PFSK-1 (cell line): ENCODE results near the gene DIO1.

Experiments used
- FOXP2 ChIP-seq: optimal IDR thresholded peaks from 2 replicates; pipeline ENCODE3; 2011; ENCODE audit warnings: borderline replicate concordance, control low read depth, inconsistent platforms; ENCODE audit not compliant: insufficient read depth; ENCODE audit errors: extremely low read length, extremely low read depth
- POLR2AphosphoS5 ChIP-seq: IDR thresholded peaks from 2 replicates; pipeline ENCODE4 v1.6.1; 2012; ENCODE audit warnings: low read depth, mild to moderate bottlenecking, control low read depth, low read length, moderate library complexity
- REST ChIP-seq, 2 experiments: IDR thresholded peaks; 2 replicates each; pipeline versions ENCODE4 v1.6.1 to v1.8.0; 2011 to 2012; ENCODE audit warnings: low read depth in 2 of 2, low read length in 2 of 2, control low read depth in 1 of 2, inconsistent platforms in 1 of 2, mild to moderate bottlenecking in 1 of 2, moderate library complexity in 1 of 2; ENCODE audit not compliant: insufficient read depth in 1 of 2
- SIN3A ChIP-seq: IDR thresholded peaks from 2 replicates; pipeline ENCODE4 v1.6.1; 2012; ENCODE audit warnings: mild to moderate bottlenecking, low read length, moderate library complexity, borderline replicate concordance; ENCODE audit not compliant: insufficient read depth
- TAF1 ChIP-seq: IDR thresholded peaks from 2 replicates; pipeline ENCODE4 v1.6.1; 2012; ENCODE audit warnings: low read length, control low read depth, borderline replicate concordance; ENCODE audit not compliant: insufficient read depth

Gene DIO1

GRCh38 chr1:53938136-53938830, 44.3 kb downstream of the DIO1 start:
- no peak for TF ChIP-seq TAF1
- no peak for TF ChIP-seq REST (IDR thresholded peaks at IDR 0.05; ENCODE audit: insufficient read depth in 1 of 2, low read depth in 2 of 2, low read length in 2 of 2)
- TF ChIP-seq FOXP2: no peak
- no peak for TF ChIP-seq SIN3A
- no peak for TF ChIP-seq POLR2AphosphoS5

GRCh38 chr1:53942127-53942957, 48.4 kb downstream of the DIO1 start:
- TF ChIP-seq FOXP2: no peak
- no peak for TF ChIP-seq SIN3A
- no peak for TF ChIP-seq REST (IDR thresholded peaks at IDR 0.05; ENCODE audit: insufficient read depth in 1 of 2, low read depth in 2 of 2, low read length in 2 of 2)
- TF ChIP-seq POLR2AphosphoS5: no peak
- TF ChIP-seq TAF1: no peak

- TF ChIP-seq TAF1 (no peak), POLR2AphosphoS5 (no peak), FOXP2 (no peak), SIN3A (no peak), REST (IDR thresholded peaks at IDR 0.05; ENCODE audit: insufficient read depth in 1 of 2, low read depth in 2 of 2, low read length in 2 of 2) (no peak)
These were observed 49.1 kb downstream of the DIO1 start for GRCh38 chr1:53943090-53943489.

- TF ChIP-seq FOXP2: no peak
- no peak for TF ChIP-seq POLR2AphosphoS5
These were observed 49.6 kb downstream of the DIO1 start for GRCh38 chr1:53943490-53944043.

- TF ChIP-seq SIN3A (no peak), FOXP2 (no peak), POLR2AphosphoS5 (no peak), TAF1 (no peak), REST (IDR thresholded peaks at IDR 0.05; ENCODE audit: insufficient read depth in 1 of 2, low read depth in 2 of 2, low read length in 2 of 2) (no peak)
These were observed 50.6 kb downstream of the DIO1 start for GRCh38 chr1:53944469-53945182.
